UCSD-AML1 (cell line): ENCODE measurements around the gene SULF2.

Experiments used
- DNase-seq: peaks from one replicate; lab custom pipeline; 2025; ENCODE audit not compliant: unreplicated experiment; lab: John Stamatoyannopoulos, UW

The SULF2 gene

DNA sequence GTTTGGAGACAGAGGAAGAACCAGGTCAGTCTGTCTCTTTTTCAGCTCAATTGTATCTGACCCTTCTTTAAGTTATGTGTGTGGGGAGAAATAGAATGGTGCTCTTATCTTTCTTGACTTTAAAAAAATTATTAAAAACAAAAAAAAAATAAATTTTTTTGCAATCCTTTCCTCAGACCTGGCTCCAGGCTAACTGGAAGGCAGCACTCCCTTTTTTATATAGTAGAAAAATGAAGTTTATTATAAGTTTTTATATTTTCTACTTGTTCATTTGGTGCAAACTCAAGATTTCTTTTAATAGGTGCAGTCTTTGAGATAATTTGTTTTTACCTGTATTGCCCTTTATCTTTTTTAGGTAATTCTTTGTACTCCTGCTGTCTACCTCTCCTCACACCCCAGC, 129.6 kb downstream of the SULF2 start:
- DNase-seq, result no peak

DNA sequence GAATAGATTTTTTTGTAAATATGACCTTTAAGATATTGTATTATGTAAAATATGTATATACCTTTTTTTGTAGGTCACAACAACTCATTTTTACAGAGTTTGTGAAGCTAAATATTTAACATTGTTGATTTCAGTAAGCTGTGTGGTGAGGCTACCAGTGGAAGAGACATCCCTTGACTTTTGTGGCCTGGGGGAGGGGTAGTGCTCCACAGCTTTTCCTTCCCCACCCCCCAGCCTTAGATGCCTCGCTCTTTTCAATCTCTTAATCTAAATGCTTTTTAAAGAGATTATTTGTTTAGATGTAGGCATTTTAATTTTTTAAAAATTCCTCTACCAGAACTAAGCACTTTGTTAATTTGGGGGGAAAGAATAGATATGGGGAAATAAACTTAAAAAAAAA, 130.9 kb downstream of the SULF2 start:
- DNase-seq, result no peak

DNA sequence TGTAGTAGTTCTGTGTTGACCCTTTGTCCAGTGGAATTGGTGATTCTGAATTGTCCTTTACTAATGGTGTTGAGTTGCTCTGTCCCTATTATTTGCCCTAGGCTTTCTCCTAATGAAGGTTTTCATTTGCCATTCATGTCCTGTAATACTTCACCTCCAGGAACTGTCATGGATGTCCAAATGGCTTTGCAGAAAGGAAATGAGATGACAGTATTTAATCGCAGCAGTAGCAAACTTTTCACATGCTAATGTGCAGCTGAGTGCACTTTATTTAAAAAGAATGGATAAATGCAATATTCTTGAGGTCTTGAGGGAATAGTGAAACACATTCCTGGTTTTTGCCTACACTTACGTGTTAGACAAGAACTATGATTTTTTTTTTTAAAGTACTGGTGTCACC, 131.4 kb downstream of the SULF2 start:
- no peak for DNase-seq

DNA sequence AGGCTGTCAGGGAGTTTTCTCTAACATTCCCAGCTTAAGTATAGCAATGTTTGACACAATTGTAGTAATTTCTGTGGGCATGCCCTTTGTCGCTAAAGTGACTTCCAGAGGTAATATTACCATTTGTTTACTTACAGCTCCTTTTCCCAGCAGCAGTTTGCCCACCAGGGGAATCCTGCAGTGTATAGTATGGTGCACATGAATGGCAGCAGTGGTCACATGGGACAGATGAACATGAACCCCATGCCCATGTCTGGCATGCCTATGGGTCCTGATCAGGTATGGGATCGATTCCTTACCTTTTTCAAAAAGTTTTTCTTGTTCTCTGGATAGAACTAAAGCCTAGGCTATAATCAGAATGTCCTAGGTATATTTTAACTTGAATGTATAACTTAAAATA, 132.5 kb downstream of the SULF2 start:
- DNase-seq, result no peak

DNA sequence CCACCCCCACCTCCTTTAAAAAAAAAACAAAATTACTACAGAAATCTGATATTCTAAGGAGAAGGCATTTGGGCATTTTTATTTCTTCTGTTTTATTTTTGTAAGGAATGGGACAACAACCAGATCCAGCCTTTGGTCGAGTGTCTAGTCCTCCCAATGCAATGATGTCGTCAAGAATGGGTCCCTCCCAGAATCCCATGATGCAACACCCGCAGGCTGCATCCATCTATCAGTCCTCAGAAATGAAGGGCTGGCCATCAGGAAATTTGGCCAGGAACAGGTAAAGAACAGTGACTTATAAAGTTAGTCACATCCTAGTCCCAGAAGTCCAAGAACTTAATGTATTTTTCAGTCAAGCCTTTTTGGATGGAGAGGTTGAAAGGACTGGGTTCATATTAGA, 133.0 kb downstream of the SULF2 start:
- no peak for DNase-seq

DNA sequence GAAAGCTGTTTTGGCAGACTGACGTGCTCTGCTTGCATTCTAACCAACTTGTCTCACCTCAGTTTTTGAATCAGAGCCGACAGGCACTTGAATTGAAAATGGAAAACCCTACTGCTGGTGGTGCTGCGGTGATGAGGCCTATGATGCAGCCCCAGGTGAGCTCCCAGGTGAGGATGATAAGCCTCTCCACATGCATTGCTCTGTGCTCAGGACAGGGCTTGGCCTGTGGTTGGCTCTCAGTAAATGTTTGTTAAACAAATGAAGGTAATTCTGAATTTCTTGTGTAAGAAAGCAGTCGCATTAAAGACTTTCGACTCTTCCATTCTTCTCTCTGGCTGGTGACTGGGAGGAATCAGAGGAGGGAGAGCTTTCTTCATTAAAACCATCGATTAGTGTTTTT, 136.3 kb downstream of the SULF2 start:
- no peak for DNase-seq

DNA sequence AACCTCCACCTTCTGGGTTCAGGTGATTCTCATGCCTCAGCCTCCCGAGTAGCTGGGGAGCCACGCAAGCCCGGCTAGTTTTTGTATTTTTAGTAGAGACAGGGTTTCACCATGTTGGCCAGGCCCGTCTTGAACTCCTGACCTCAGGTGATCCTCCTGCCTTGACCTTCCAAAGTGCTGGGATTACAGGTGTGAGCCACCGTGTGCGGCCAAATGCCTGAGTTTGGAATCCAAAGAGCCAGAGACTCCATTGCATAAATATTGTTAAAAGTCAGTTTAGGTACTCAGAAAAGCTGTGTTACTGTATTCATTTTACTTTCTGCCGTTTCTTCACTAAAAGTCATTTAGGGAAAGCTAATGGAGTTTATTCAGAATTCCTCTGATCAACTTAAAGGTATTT, 137.3 kb downstream of the SULF2 start:
- no peak for DNase-seq

DNA sequence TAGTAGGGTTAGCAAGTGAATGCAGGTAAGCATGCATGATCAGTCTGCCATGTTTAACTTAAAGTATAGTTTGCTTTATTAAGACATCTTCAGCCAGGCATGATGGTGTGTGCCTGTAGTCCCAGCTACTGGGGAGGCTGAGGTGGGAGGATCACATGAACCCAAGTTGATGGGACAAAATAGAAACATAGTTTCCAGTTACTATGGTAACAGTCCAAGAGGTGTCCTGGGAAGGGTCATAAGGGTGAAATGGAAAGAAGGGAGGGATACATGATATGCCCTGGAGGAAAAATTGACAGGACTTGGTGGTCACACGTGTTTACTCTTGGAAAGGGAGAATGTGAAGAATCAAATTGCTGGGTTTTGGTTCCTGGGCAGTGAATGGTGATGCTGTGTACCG, 139.6 kb downstream of the SULF2 start:
- no peak for DNase-seq

DNA sequence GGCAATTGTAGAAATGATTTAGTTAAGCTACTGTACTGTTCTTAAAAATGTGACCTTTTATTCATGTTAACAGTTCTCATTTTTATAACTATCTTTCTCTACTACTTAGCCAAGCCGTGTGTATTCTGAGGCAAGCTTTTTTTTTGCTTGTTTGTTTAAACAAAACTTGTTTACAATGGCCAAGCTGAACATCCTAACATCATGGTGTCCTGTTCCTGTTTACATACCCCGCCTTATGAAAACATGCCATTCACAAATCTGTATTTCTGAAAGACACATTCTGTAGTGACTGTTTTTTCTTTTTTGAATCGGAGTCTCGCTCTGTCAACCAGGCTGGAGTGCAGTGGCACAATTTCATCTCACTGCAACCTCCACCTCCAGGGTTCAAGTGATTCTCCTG, 142.7 kb downstream of the SULF2 start:
- no peak for DNase-seq

DNA sequence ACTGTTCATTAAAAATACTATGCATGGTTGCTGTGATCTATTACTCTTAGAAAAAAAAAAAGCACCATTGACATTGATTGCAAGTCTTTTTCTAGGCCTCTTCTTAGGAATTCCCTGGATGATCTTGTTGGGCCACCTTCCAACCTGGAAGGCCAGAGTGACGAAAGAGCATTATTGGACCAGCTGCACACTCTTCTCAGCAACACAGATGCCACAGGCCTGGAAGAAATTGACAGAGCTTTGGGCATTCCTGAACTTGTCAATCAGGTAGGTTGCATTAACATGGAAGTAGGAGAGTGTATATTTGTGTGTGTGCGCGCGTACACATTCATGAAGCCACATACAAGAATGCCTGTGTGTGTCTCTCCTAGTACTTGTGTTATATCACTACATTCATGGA, 143.2 kb downstream of the SULF2 start:
- no peak for DNase-seq

DNA sequence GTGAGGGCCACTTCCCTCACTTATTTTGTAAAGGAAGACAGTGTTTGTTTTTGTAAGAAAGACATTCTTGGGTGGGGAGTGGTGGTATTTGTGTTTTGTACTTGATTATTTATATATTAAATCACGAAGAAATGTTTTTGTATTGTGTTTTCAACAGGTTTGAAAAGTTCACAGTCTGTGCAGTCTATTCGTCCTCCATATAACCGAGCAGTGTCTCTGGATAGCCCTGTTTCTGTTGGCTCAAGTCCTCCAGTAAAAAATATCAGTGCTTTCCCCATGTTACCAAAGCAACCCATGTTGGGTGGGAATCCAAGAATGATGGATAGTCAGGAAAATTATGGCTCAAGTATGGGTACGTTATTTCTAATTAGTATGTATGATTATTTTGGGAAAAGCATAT, 146.4 kb downstream of the SULF2 start:
- no peak for DNase-seq

DNA sequence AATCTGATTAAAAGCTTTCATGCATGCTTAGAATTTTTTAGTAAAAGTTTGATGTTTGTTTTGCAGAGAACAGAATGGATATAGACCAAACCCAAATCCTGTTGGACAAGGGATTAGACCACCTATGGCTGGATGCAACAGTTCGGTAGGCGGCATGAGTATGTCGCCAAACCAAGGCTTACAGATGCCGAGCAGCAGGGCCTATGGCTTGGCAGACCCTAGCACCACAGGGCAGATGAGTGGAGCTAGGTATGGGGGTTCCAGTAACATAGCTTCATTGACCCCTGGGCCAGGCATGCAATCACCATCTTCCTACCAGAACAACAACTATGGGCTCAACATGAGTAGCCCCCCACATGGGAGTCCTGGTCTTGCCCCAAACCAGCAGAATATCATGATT, 150.0 kb downstream of the SULF2 start:
- no peak for DNase-seq

DNA sequence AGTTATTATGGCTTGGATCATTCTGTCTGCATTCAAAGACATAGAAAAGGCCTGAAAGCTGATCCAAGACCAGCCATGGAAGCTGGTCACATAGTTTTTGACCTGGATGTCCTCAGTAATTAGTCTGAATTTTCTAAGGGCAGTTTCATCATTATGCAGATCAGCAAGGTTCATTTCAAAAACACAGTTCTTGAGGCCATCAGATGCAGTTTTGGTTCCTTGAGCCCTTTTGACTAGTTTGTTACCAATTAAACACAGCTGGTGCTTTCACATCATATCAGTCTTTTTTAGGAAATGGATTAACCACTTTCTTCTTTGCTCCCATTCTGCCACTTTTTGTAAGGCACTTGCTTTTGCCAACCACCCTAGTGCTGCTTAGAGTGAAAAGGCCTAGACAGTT, 154.2 kb downstream of the SULF2 start:
- DNase-seq, result no peak

DNA sequence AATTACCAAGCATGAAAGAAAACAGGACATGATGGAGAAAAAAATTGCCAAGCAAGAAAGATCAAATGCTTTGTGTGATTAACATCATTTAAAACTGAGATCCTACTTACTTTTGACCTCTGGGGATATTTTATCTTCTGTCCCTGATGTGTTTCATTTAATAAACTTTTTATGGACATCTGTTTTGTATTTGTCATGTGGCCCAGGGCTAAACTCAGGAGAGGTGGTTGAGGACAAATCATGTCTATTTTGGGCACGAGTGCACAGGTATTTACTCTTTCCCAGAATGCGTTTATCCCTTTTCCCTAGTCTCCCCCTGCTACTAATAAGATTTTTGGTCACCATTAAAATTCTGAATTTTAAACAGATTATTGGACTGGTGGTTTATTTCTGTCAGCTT, 155.4 kb downstream of the SULF2 start:
- DNase-seq, result no peak

DNA sequence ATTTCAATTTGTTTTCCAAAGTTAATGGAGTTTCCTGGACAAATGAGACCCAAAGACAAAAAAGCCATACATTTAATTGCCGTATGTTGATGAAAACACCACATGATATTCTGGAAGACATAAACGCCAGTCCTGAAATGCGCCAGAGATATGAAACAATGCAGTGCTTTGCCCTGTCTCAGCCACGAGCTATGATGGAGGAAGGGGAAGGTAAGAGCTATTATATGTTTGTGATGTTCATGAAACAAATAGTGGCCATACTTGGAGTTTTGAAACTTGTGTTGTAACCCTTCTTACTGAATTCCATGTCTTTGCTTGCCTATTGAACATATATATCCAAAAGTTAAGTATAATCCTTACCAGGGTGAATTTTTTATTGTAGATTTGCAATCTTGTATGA, 157.7 kb downstream of the SULF2 start:
- no peak for DNase-seq

DNA sequence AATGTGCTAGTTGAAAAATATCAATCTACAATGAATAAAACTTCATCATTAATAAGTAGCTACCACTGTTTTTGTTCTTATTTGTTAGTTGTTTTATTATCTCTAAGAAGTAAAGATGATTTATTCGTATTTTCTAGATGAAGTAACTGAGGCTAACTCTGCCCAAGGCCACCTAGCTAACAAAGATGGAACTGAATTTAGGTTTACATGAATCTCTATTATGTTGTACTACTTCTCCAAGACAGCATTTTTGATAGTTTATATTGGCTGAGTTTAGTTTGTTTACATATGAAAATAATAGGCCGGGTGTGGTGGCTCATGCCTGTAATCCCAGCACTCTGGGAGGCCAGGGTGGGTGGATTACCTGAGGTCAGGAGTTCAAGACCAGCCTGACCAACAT, 162.1 kb downstream of the SULF2 start:
- DNase-seq, result no peak

DNA sequence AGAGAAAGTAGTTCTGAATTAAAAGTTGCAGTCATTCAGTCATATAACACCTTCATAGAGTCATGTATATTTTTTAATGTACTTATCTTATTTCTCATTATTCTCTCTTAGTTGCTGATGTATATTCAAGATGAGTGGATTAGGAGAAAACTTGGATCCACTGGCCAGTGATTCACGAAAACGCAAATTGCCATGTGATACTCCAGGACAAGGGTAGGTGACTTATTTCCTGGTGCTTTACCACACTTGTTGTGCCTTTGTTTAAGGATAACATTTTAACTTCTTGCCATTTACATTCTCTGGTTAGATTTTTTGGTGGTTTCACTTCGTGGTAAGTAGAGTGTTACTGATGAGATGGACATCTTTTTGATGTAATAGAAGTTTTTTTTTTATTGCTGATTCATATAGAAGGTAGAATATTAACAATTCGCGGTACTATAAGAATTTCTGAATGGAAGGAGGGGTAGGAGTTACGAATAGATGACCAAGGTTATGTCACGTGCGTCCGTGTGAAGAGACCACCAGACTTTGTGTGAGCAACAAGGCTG, 163.1 kb downstream of the SULF2 start:
- no peak for DNase-seq

DNA sequence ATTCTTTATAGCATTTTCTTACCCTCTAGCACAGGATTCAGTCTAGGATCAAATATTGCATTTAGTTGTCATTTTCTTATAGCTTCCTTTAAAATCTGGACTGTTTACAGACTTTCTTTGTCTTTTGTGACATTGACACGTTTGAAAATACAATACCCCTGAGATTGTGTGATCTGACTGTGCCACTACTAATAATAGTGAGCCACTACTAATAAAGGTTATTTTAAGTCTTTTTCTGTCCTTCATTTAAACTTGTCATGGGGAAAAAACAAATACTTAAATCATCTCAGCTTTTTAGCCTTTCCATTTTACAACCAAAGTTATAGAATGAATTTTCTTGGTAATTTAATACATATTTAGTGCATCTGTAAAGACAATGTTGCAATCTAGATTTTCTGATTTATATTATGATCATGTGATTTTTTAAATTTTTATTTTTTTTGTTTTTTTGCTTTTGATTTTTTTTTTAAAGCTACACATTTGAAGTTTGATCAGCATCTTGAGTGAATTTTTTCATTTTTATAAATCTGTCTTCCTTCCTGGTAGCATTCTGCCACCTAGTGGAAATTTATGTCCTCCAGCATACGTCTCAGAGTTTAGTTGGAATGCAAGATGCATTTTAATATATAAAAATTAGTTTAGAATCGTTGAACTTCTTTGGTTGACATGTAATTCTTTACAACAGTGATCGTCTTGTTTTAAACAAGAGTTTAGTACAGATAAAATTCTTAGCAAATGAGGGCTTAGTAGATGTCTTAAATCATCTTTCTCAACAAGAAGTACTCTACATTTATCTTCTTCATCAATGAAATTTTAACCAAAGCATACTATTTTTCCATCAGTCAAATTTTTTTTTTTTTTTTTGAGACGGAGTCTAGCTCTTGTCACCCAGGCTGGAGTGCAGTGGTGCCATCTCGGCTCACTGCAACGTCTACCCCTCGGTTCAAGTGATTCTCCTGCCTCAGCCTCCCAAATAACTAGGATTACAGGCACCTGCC, 164.2 kb downstream of the SULF2 start:
- no peak for DNase-seq

DNA sequence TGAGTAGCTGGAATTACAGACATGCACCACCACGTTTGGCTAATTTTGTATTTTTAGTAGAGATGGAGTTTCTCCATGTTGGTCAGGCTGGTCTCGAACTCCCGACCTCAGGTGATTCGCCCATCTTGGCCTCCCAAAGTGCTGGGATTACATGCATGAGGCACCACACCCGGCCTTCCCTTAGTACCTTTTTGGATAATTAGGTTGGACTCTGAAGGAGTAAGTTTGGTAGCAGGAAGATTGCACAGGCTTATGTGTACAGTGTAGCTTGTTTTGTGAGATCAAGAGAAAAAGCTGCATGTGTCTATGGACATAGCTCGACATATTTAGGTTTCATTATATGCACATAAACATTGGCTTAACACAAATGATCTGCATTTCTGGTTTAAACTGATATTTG, 166.8 kb downstream of the SULF2 start:
- DNase-seq, result no peak

DNA sequence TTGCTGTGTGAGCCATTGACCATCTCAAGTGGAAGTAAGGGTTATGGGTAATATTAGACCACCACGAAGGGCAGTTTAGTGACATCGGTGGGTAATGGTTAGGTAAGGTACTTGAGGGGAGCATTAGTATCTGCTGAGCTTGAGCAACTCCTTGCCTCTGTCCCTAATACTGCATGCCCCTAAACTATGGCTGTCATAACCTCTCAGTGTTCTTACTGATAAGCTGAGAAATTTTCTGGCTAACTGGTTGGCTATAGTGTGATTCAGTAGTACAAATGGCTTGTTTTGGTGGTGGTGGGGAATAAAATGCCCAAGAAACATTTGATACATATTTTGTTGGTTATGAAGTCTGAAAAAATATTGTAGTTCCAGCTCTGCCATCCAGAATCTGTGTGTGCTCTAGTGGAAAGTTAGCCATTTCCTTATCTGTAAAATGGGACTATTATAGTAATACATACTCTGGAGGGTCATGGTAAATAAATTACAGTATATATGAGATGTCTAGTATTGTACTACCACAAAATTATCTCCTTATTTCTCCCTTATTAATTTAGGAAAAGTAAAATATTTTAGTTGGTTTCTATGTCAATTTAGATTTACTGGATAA, 170.5 kb downstream of the SULF2 start:
- DNase-seq, result no peak

DNA sequence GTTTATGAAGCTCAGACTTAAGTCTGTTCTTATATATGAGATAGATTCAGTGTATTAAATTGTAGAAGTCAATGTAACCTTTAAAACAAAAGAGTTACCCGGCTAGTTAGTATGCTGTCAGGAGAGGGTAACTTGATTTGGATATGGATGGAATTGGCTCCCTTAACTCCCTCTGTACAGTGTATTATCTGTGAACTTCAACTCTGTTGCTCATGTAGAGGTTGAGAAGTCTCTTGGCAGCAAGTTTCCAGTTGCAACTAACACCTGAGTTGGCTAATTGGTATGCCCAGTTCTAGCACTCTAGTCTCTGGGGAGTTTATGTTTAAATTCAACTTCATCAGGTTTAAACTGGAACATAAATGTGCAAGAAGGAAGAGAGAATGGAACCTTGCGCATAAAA, 172.6 kb downstream of the SULF2 start:
- DNase-seq, result no peak

DNA sequence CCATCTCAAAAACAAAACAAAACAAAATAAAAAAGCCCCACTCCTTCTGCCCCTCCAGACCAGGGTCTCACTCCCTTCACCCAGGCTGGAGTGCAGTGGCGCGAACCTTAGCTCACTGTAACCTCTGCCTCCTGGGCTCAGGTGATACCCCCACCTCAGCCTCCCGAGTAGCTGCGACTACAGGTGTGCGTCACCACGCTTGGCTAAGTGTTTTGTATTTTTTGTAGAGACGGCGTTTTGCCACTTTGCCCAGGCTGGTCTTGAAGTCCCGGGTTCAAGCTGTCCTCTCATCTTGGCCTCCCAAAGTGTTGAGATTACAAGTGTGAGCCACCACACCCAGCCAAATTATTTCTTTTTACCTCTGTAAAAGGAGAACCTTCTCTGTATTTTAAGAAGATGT, 173.5 kb downstream of the SULF2 start:
- no peak for DNase-seq

DNA sequence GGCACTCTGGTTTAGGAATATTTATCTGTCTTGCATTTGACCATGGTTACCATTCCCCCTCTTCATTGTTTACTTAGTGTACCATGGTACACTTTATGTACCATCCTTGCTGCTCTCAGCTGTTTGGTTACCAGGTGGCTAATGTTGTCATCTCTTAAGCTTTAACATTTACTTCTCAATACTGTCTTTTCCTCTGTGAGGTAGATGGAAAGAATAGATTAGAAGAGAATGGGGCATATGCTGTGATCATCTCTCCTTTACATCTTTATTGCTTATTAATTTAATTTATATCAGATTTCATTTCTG, 174.4 kb downstream of the SULF2 start:
- DNase-seq, result no peak
